Activated CD4-positive, alpha-beta T cell treated with anti-CD3 and anti-CD28 coated beads for 36 hours (primary cell): Measurements from ENCODE around the gene IRX2. TPM values are rescaled to one million over a fixed set of nuclear protein-coding genes. Genes with fewer than 3 reads are reported as not detected.

Source experiments
- ATAC-seq: fragments of 200-7000 bp; cut with Tn5 transposase; one replicate; pipeline ENCODE4 v1.10.0; 2021; ENCODE audit warnings: mild to moderate bottlenecking, moderate library complexity
- CTCF ChIA-PET: fragments of 350-600 bp; sonication (Branson Sonifier 250); formaldehyde crosslinking; loops from one replicate; lab custom pipeline; 2021; ENCODE audit warnings: antibody characterized with exemption; lab: Charles Lee
- POLR2A ChIA-PET: fragments of 350-600 bp; sonication (Branson Sonifier 250); formaldehyde crosslinking; loops from one replicate; lab custom pipeline; 2021; ENCODE audit warnings: antibody characterized with exemption, inconsistent platforms; lab: Charles Lee
- DNase-seq: peaks from one replicate; pipeline ENCODE4 v3.0.0-alpha.2; 2020
- H3K27ac Mint-ChIP-seq: one replicate; pipeline ENCODE4 v1.8.0; 2021; ENCODE audit warnings: mixed read lengths
- H3K27me3 Mint-ChIP-seq: one replicate; pipeline ENCODE4 v1.8.0; 2021; ENCODE audit warnings: mixed read lengths
- H3K36me3 Mint-ChIP-seq: one replicate; pipeline ENCODE4 v1.8.0; 2021; ENCODE audit warnings: low read depth, mixed read lengths
- H3K4me1 Mint-ChIP-seq: one replicate; pipeline ENCODE4 v1.8.0; 2021; ENCODE audit warnings: mixed read lengths
- H3K4me3 Mint-ChIP-seq: one replicate; pipeline ENCODE4 v1.8.0; 2021; ENCODE audit warnings: mild to moderate bottlenecking, moderate library complexity, mixed read lengths
- H3K9me3 Mint-ChIP-seq: one replicate; pipeline ENCODE4 v1.8.0; 2021; ENCODE audit warnings: low read depth, mixed read lengths
- intact Hi-C, 2 experiments: fragments of 100-400 bp; cut with DNase I in 1 of 2; cut with micrococcal nuclease in 1 of 2; formaldehyde crosslinking; loops; one replicate each; pipeline versions ENCODE4 v1.14.2 to v1.15.1; 2022 to 2024; cut with DNase I, micrococcal nuclease
- total RNA-seq, 2 experiments: library from RNA; stranded (reverse); gene quantifications; one replicate each; pipeline ENCODE4 v1.2.3, GENCODE V29; 2021

Gene IRX2
- total RNA-seq, 2 experiments from 2014 or later = not detected

DNA sequence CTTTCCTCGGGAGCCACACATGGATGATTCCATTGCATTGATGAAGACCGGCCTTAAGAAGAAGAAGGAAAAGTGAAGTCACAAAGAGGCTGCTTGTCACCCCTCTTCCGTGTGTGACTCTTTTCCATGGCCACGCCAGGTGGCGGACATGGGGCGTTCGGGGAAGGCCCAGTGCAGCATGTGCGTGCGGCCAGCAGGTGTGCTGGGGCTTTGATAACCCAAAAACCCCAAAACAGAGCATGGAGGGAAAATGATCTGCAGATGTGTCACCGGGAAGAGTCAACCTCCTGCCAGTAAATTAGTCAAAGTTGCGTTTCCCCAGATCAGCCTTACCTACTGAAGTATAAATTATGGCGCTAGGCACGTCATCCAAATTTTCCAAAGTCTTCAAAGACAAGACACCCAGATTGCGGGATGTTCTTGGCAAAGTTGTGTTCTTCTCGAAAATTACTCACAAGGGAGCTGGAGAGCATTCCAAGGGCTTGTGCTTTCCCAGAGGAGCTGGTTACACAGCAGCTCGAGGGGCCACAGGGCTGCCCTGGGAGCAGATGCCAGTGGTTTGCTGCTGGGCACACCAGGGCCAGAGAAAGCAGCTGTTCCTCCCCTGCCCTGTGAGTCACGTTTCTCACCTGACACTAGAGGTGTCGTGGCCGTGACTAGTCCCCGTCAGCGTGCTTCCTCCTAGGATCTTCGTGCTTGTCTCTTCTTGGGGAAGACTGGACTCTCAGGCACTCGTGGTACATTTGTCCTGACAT lies 53.9 kb downstream of the IRX2 start:
- H3K4me3 Mint-ChIP-seq = no peak overlapping the region
- no peaks in the 10 kb centered on the region for H3K36me3 Mint-ChIP-seq
- intact Hi-C loops = no loop called here
- DNase-seq (no peak), ATAC-seq (no peak)
- POLR2A ChIA-PET = no interaction called here
- no peaks in the 10 kb centered on the region for H3K4me1 Mint-ChIP-seq
- peaks cover 3% of the 10 kb centered on the region for H3K9me3 Mint-ChIP-seq
- CTCF ChIA-PET = no interaction called here
- H3K27me3 Mint-ChIP-seq = peaks cover 2% of the 10 kb centered on the region
- H3K27ac Mint-ChIP-seq = no peak overlapping the region

- intact Hi-C loops = no loop called here
- Mint-ChIP-seq H3K4me1 (no peaks in the 10 kb centered on the region), H3K4me3 (no peak overlapping the region), H3K9me3 (peaks cover 6% of the 10 kb centered on the region), H3K27ac (no peak overlapping the region), H3K27me3 (peaks cover 2% of the 10 kb centered on the region), H3K36me3 (no peaks in the 10 kb centered on the region)
- POLR2A ChIA-PET = no interaction called here
- ATAC-seq = no peak
- CTCF ChIA-PET = no interaction called here
- no peak for DNase-seq
Observed at GRCh38 chr5:2697041-2697440, 54.4 kb downstream of the IRX2 start.
